ENCODE results near the gene CTTN. TPM values are rescaled to one million over a fixed set of nuclear protein-coding genes. Genes with fewer than 3 reads are reported as not detected.
A peak's percentile ranks its signal among the peaks of the same experiment; 100 is the strongest.
"Not testable (repeated sequence)": the region's sequence is repeated elsewhere in the genome, so short reads cannot be mapped to it uniquely, and the experiment has no call there.

Gene CTTN
- total RNA-seq, 1 experiment from 2014 or later: 1,035 TPM

DNA sequence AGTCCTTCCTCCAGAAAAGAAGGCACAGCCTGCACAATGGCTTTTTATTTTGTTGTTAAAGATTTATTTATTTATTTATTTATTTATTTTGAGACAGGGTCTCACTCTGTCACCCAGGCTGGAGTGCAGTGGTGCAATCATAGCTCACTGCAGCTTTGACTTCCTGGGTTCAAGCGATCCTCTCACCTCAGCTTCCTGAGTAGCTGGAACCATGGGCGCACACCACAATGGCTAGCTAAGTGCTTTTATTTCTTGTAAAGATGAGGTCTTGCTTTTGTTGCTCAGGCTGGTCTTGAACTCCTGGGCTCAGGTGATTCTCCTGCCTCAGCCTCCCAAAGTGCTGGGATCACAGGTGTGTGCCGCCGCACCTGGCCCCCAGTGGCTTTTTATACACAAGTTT is 10.0 kb downstream of the CTTN start:
- peaks cover 95% of the 10 kb centered on the region for H3K36me3 ChIP-seq
- H3K4me3 ChIP-seq; H3K4me1 ChIP-seq (replicated peaks); H3K27me3 ChIP-seq (replicated peaks); H3K27ac ChIP-seq; DNase-seq (ENCODE audit: low read depth in 1 of 2, low spot score in 2 of 2); H3K9me3 ChIP-seq (replicated peaks): not testable (repeated sequence)

DNA sequence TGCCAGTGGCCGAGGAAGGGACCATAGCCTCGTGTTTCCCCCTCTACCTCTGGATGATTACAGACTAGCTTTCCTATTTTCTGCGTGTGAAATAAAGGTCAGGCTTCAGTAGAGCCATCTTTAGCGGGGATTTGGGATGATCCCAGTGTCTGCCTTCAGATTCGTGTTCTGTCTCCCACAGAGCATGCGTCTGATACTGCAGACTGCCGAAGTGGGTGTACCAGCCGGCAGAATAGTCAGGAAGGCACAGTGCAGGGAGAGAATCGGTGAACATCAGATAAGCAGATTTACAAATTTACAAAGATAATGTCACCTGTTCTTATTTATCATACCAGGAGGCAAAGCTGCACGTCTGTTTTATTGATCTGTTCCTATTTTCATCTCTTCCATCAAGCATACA is 11.1 kb downstream of the CTTN start:
- H3K27me3 ChIP-seq (replicated peaks): no peaks in the 10 kb centered on the region
- no peaks in the 10 kb centered on the region for H3K9me3 ChIP-seq (replicated peaks)
- peaks cover 97% of the 10 kb centered on the region for H3K36me3 ChIP-seq
- H3K4me1 ChIP-seq (replicated peaks): no peaks in the 10 kb centered on the region
- H3K4me3 ChIP-seq: no peak overlapping the region
- no peak overlapping the region for H3K27ac ChIP-seq
- no peak for DNase-seq (ENCODE audit: low read depth in 1 of 2, low spot score in 2 of 2)

DNA sequence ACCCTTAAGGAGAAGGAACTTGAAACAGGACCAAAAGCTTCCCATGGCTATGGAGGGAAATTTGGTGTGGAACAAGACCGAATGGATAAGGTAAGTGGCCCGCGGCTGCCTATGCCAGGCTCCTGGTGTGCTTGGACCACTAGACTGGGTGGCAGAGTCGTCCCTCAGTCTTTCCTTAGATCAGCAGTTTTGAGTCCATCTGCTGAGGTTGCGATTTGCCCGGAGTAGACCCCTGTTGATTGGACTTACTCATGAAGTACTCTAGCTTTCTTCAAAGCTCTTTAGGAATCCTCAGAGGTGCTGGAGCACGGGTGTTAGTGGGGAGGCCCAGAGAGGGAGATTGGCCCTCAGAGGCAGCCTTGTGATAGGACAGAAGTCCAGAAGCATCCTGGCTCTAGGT is 11.5 kb downstream of the CTTN start:
- H3K27me3 ChIP-seq (replicated peaks): no peaks in the 10 kb centered on the region
- no peak overlapping the region for H3K27ac ChIP-seq
- peaks cover 97% of the 10 kb centered on the region for H3K36me3 ChIP-seq

DNA sequence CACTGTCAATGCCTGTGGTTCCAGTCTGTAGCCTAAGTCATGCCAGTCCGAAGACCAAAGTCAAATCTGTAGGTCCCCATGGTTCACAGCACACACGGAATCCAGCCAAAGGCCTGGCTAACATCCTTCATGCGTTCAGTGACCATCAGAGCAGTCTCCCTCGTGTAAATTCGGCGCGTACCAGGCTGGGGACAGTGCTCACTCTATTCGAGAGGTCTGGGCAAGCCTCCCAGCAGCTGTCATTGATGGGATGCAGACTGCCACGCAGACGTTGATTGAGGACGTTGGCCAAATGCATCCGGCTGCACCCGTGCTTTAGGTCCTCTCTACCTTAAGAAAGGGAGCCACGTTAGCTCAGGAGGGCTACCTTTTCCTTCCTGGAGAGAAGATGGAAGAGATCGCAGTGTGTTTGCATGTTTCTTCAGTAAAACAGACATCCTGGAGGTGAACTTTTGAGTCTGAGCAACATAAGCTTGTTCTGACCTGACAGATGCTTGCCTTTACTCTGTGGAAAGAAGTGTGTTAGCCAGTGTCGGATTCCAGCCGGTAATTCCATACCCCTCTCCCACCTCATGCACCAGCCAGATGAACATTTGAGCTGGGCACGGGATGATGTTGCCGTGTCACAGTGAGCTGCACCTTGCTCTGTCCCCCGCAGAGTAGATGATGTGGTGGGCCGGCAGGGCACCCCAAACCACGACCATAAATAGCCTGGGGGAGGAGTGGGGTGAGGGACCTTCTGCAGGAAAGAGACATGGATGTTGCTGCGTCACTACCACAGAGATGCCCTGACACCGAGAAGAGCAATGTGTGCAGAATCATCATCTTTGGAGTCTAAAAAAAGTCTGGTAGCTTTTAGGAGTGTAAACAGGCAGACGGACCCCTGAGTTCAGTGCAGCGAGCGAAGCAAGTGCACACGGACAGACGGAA is 12.2 kb downstream of the CTTN start:
- Histone ChIP-seq H3K4me1 (replicated peaks) (no peaks in the 10 kb centered on the region), H3K9me3 (replicated peaks) (no peaks in the 10 kb centered on the region), H3K4me3 (no peak overlapping the region), H3K36me3 (peaks cover 97% of the 10 kb centered on the region), H3K27me3 (replicated peaks) (no peaks in the 10 kb centered on the region), H3K27ac (no peak overlapping the region)
- DNase-seq (ENCODE audit: low read depth in 1 of 2, low spot score in 2 of 2): no peak

More for the DNA sequence above, 11.5 kb downstream of the CTTN start:
- DNase-seq (ENCODE audit: low read depth in 1 of 2, low spot score in 2 of 2): no peak
- H3K9me3 ChIP-seq (replicated peaks): no peaks in the 10 kb centered on the region
- no peaks in the 10 kb centered on the region for H3K4me1 ChIP-seq (replicated peaks)
- H3K4me3 ChIP-seq: no peak overlapping the region

DNA sequence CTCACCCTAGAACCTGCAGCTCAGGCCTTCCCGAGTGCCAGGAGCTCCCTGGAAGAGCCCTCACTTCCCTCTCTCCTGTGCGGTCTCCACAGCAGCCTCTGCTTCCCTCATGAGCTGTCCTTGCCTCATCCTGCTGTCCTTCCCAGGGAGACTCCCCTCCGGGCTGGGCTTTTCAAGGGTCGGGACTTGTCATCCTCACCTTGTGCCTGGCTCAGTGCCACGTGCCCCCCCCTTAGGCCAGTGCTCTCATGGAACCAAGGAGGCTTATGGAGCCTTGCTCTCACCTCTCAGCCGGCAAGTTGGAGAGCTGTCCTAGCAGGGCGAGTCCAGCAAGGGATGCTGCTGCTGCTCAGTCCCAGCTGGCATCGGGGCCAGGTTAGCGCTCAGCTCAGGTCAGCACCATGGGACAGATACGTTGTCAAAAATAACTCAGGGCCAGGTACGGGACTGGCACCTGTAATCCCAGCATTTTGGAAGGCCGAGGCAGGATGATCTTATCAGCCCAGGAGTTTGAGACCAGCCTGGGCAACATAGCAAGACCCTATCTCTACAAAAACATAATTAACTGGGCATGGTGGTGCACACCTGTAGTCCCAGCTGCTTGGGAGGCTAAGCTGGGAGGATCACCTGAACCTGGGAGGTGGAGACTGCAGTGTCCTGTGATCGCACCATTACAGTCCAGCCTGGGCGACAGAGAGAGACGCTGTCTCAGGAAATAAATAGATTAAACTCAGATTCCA is 13.6 kb downstream of the CTTN start:
- H3K36me3 ChIP-seq: peaks cover 97% of the 10 kb centered on the region
- DNase-seq (ENCODE audit: low read depth in 1 of 2, low spot score in 2 of 2): no peak
- H3K27ac ChIP-seq: no peak overlapping the region
- H3K4me1 ChIP-seq (replicated peaks): no peaks in the 10 kb centered on the region
- no peaks in the 10 kb centered on the region for H3K27me3 ChIP-seq (replicated peaks)
- no peaks in the 10 kb centered on the region for H3K9me3 ChIP-seq (replicated peaks)
- H3K4me3 ChIP-seq: no peak overlapping the region

DNA sequence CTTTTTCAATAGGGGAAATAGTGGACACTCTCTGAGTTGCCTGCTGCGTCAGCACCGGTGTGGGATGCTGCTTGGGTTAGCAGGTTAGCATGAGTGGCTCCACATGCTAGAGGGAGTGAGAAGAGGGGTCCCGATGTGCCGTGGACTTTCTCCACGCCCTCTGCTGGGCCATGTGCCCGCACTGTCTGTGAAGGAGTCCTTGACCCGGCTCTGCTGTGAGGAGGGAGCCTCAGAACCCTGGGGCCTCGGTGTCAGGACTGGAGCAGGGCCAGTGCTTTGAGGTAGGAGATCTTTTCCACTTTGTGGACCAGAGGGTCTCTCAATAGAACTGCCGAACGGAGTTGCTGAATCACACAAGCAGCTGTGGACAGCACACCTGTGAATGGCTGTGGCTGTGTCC is 14.8 kb downstream of the CTTN start:
- Histone ChIP-seq H3K36me3 (peaks cover 97% of the 10 kb centered on the region), H3K4me1 (replicated peaks) (no peaks in the 10 kb centered on the region), H3K9me3 (replicated peaks) (no peaks in the 10 kb centered on the region), H3K27me3 (replicated peaks) (no peaks in the 10 kb centered on the region), H3K27ac (no peak overlapping the region), H3K4me3 (no peak overlapping the region)
- peak in 1 of 2 experiments; percentile 50 for DNase-seq (ENCODE audit: low read depth in 1 of 2, low spot score in 2 of 2)

DNA sequence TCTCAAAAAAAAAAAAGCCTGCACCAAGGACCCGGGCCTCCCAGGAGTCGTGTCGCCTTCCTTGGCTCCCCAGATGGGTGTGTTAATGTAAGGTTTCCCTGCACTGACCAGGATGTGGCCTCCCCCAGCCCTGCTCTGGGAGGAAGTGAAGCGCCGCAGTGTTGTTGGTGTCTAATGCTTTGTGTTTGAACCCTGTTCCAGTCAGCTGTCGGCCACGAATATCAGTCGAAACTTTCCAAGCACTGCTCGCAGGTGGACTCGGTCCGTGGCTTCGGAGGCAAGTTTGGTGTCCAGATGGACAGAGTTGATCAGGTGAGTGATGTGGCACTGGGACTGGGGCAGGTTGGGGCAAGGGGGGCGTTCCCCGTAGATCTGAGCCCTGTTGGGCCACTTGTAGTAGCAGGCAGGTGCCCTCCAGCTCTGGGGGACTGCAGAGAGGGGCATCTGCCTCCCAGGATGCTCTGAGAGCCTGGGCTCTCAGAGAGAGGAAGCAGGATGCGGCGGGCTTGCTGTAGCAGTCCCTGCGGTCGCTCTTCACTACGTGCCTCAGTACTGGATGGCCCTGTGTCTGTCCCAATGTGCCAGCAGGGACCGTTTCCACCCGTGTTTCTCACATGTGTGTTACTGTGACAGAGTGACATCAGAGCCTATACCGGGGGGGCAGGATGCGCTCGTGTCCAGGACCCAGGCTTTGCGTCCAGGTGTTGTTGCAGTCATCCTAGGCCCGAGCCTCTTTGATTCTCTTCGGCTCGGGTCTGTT is 16.2 kb downstream of the CTTN start:
- peaks cover 97% of the 10 kb centered on the region for H3K36me3 ChIP-seq
- H3K4me3 ChIP-seq: no peak overlapping the region
- no peaks in the 10 kb centered on the region for H3K4me1 ChIP-seq (replicated peaks)
- peak in 1 of 2 experiments; percentile 56 for DNase-seq (ENCODE audit: low read depth in 1 of 2, low spot score in 2 of 2)
- no peak overlapping the region for H3K27ac ChIP-seq
- no peaks in the 10 kb centered on the region for H3K9me3 ChIP-seq (replicated peaks)
- no peaks in the 10 kb centered on the region for H3K27me3 ChIP-seq (replicated peaks)

DNA sequence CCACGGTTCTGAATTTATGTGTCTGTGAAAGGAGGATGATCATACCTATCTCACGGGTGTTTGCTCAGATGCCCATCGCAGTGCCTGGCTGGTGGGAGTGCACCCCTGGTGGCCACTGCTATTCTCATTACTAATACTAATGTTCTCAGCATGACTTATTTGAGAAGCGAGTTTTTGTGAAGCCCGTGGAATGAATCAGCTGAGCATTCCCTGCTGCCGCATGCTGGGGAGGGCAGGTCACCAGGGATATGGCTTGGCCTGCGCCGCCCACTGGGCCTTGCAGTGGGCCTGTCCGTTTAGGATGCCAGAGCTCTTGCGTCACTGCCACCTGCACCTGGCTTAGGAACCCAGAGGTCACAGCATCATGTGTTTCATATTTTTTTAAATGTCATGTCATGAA is 16.9 kb downstream of the CTTN start:
- H3K27me3 ChIP-seq (replicated peaks): no peaks in the 10 kb centered on the region
- no peaks in the 10 kb centered on the region for H3K9me3 ChIP-seq (replicated peaks)
- H3K4me3 ChIP-seq: no peak overlapping the region
- H3K27ac ChIP-seq: no peak overlapping the region
- no peaks in the 10 kb centered on the region for H3K4me1 ChIP-seq (replicated peaks)
- DNase-seq (ENCODE audit: low read depth in 1 of 2, low spot score in 2 of 2): no peak
- H3K36me3 ChIP-seq: peaks cover 97% of the 10 kb centered on the region

DNA sequence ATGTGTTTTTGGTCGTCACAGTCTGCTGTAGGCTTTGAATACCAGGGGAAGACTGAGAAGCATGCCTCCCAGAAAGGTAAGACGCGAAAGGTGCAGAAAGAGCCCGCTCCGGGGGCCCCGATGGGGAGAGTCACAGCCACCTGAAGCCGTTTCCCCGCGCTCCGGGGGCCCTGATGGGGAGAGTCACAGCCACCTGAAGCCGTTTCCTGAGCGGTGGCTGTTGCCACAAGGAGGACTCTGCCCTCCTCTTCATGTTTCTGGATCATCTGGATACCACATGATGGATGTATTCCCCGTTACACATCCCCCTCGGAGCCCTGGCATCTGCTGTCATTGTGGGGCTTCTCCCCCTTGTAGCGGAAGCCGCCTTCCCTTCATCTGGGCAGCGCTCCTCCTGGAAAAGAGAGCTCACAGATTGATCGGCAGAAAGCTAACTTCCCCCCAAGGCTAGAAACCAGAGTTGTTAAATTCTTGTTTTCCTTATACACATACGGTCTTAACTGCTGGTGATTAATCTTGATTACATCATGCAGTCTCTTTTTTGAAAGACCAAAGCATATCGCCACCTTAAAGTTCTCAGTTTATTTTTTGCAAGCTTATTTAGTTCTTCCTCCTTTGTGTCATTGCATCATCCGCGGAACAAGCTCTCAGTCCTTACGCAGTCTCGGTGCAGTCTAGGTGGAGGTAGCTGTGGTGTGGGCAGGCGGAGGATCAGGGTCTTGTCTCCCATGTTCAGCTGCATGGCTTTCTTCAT is 17.5 kb downstream of the CTTN start:
- Histone ChIP-seq H3K36me3 (peaks cover 97% of the 10 kb centered on the region), H3K27ac (no peak overlapping the region), H3K27me3 (replicated peaks) (no peaks in the 10 kb centered on the region), H3K9me3 (replicated peaks) (no peaks in the 10 kb centered on the region), H3K4me1 (replicated peaks) (no peaks in the 10 kb centered on the region), H3K4me3 (no peak overlapping the region)
- no peak for DNase-seq (ENCODE audit: low read depth in 1 of 2, low spot score in 2 of 2)

DNA sequence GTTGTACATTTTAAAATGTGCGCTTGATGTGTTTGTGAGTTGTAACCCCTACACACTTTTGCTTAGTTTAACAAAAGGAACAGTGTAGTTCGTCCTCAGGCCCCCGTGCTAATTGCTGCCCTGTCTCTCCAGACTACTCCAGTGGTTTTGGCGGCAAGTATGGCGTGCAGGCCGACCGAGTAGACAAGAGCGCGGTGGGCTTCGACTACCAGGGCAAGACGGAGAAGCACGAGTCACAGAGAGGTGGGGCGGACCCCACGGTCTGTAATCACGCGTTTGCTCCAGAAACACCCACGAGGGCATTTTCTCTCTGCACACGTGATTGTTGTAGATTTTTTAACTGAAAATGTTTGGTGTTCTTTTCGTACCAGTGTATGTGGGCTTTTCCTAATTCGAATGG is 18.6 kb downstream of the CTTN start:
- Histone ChIP-seq H3K9me3 (replicated peaks) (no peaks in the 10 kb centered on the region), H3K36me3 (peaks cover 100% of the 10 kb centered on the region), H3K4me1 (replicated peaks) (no peaks in the 10 kb centered on the region), H3K4me3 (no peak overlapping the region), H3K27me3 (replicated peaks) (no peaks in the 10 kb centered on the region), H3K27ac (no peak overlapping the region)
- no peak for DNase-seq (ENCODE audit: low read depth in 1 of 2, low spot score in 2 of 2)

DNA sequence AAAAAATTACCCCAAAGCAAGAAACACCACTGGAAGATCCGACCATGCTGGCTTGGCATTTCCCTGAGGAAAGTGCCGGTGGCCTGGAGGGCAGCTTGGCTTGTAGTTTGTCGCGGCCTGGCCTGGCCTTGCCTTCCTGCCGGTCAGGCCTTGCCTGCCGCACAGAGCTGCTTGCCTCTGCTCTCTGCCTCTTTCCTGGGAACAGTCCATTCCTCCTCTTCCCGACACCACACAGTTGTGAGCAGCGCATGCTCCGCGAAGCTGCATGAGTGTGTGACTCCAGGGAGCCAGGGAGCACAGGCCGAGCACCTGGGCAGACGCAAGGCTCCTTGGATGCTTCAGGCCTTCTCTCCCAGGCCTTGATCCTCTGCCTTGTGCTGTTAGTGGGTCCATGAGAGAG is 19.8 kb downstream of the CTTN start:
- Histone ChIP-seq H3K27me3 (replicated peaks) (no peaks in the 10 kb centered on the region), H3K36me3 (peaks cover 100% of the 10 kb centered on the region), H3K9me3 (replicated peaks) (no peaks in the 10 kb centered on the region), H3K4me1 (replicated peaks) (no peaks in the 10 kb centered on the region; the same call in 1 of the 2 replicates), H3K27ac (no peak overlapping the region), H3K4me3 (no peak overlapping the region)
- no peak for DNase-seq (ENCODE audit: low read depth in 1 of 2, low spot score in 2 of 2)

DNA sequence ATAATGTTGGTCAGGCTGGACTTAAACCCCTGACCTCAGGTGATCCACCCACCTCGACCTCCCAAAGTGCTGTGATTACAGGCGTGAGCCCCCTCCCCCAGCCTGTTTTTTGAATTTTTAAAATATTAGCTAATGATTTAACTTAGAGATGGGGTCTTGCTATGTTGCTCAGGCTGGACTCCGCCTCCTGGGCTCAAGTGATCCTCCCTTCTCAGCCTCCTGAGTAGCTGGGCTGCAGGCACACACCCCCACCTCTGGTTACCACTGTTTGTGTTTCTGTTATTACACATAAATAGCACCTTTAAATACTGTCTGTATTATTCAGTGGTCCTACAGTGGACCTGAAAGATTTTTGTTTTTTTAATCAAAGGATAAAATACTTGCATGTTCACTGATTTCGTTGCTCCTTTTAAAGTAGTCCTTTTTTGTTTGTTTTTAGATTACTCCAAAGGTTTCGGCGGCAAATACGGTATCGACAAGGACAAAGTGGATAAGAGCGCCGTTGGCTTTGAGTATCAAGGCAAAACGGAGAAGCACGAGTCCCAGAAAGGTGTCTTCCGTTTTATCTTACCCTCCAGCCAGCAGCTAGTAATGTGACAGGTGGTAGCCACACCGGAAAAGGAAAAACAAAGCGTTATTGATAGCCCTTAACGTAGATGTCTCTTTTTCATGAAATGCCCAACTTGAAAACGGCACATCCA is 21.1 kb downstream of the CTTN start:
- no peaks in the 10 kb centered on the region for H3K27me3 ChIP-seq (replicated peaks)
- H3K36me3 ChIP-seq: peaks cover 100% of the 10 kb centered on the region
- no peak overlapping the region for H3K27ac ChIP-seq
- no peak for DNase-seq (ENCODE audit: low read depth in 1 of 2, low spot score in 2 of 2)
- peaks cover 13% of the 10 kb centered on the region for H3K4me1 ChIP-seq (replicated peaks)
- no peaks in the 10 kb centered on the region for H3K9me3 ChIP-seq (replicated peaks)
- no peak overlapping the region for H3K4me3 ChIP-seq

DNA sequence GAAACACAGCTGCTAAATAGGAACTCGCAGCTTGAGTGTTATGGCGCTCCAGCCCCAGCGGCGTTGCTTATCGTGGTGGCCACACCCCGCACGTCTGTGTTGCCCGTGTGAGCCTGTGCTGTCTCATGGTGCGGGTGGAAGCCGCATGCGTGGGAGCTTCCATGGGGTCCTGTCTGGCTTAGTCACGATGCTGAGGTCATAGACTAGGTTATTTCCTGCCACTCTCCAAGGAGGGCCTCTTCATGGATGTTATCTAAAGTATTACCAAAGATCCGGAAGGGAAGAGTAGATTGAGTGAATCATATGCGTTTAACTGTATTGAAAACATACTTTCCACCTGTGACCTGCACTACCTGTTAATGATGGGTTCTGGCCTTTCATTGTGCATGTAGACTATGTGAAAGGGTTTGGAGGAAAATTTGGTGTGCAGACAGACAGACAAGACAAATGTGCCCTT is 21.7 kb downstream of the CTTN start:
- Histone ChIP-seq H3K4me1 (replicated peaks) (peaks cover 14% of the 10 kb centered on the region), H3K9me3 (replicated peaks) (no peaks in the 10 kb centered on the region), H3K27me3 (replicated peaks) (no peaks in the 10 kb centered on the region), H3K36me3 (peaks cover 100% of the 10 kb centered on the region), H3K27ac (no peak overlapping the region), H3K4me3 (no peak overlapping the region)
- no peak for DNase-seq (ENCODE audit: low read depth in 1 of 2, low spot score in 2 of 2)

Measured in SJSA1 (cell line).